GM12878 (cell line): ENCODE measurements around the gene FN1. TPM values are rescaled to one million over a fixed set of nuclear protein-coding genes. Genes with fewer than 3 reads are reported as not detected.

Experiments used
- ATAC-seq: fragments of 200-7000 bp; cut with Tn5 transposase; 3 replicates; pipeline ENCODE4 v1.9.1; 2020; ENCODE audit warnings: mild to moderate bottlenecking, moderate library complexity
- Bru-seq: library from RNA; stranded (reverse); fragments of 400-500 nt; gene quantifications from one replicate; lab custom pipeline; 2021; lab: Mats Ljungman, UMichigan
- BruChase-seq, 2 experiments: library from RNA; stranded (reverse); fragments of 400-500 nt; gene quantifications; one replicate each; lab custom pipeline; 2021; lab: Mats Ljungman, UMichigan
- BruUV-seq: library from RNA; stranded (reverse); fragments of 400-500 nt; replicated peaks from 2 replicates; lab custom pipeline; 2021; lab: Mats Ljungman, UMichigan
- CTCF ChIA-PET: fragments of 300-600 bp; sonication (Branson Sonifier 250); formaldehyde crosslinking; extraction: SDS; loops from one replicate; lab custom pipeline; 2021; ENCODE audit warnings: inconsistent platforms; lab: Yijun Ruan, JAX
- POLR2A ChIA-PET: fragments of 350-600 bp; formaldehyde crosslinking; extraction: SDS; loops from one replicate; lab custom pipeline; 2021; ENCODE audit warnings: inconsistent platforms; lab: Charles Lee
- RAD21 ChIA-PET: fragments of 300-600 bp; sonication (Branson Sonifier 250); formaldehyde crosslinking; loops from one replicate; lab custom pipeline; 2023; ENCODE audit warnings: antibody characterized with exemption; ENCODE audit not compliant: unreplicated experiment; lab: Charles Lee
- SMC1A ChIA-PET: fragments of 300-600 bp; sonication (Branson Sonifier 250); formaldehyde crosslinking; loops from one replicate; lab custom pipeline; 2023; ENCODE audit not compliant: unreplicated experiment, uncharacterized antibody; lab: Charles Lee
- DNase-seq: peaks from one replicate; pipeline ENCODE4 v3.0.0-alpha.2; 2011; ENCODE audit warnings: low read depth, low spot score
- FAIRE-seq: peaks from 3 replicates; lab custom pipeline; 2011; peaks lifted over from hg19 to GRCh38; lab: Jason Lieb, UNC
- H2AFZ ChIP-seq: 2 replicates; pipeline ENCODE4 v1.6.0; 2011; ENCODE audit warnings: low read depth, low read length, control low read depth; ENCODE audit not compliant: control insufficient read depth
- H3K27ac ChIP-seq: 2 replicates; pipeline ENCODE4 v1.5.1; 2011; ENCODE audit warnings: control low read depth; ENCODE audit not compliant: control insufficient read depth, insufficient read depth
- H3K27me3 ChIP-seq, 2 experiments: replicated peaks in 1 of 2; 2 replicates each; pipeline versions ENCODE4 v1.6.0 to v1.6.1; 2011; ENCODE audit warnings: low read length in 1 of 2; ENCODE audit not compliant: control insufficient read depth in 2 of 2, insufficient read depth in 2 of 2
- H3K36me3 ChIP-seq, 2 experiments: 2 replicates each; pipeline ENCODE4 v1.5.1; 2011; ENCODE audit warnings: low read length in 1 of 2; ENCODE audit not compliant: control insufficient read depth in 2 of 2, insufficient read depth in 2 of 2
- H3K4me1 ChIP-seq: 2 replicates; pipeline ENCODE4 v1.6.1; 2011; ENCODE audit warnings: mild to moderate bottlenecking, low read length, moderate library complexity, mixed read lengths; ENCODE audit not compliant: control insufficient read depth, insufficient read depth
- H3K4me2 ChIP-seq: 2 replicates; pipeline ENCODE4 v1.6.0; 2011; ENCODE audit warnings: control low read depth; ENCODE audit not compliant: control insufficient read depth, insufficient read depth
- H3K4me3 ChIP-seq: fragments of 200-600 bp; sonication (generic); 2 replicates; pipeline ENCODE4 v1.5.1; 2016
- H3K79me2 ChIP-seq: 2 replicates; pipeline ENCODE4 v1.6.0; 2011; ENCODE audit warnings: low read length; ENCODE audit not compliant: control insufficient read depth, insufficient read depth
- H3K9ac ChIP-seq: 2 replicates; pipeline ENCODE4 v1.8.0; 2011; ENCODE audit warnings: low read length, control low read depth, mixed read lengths; ENCODE audit not compliant: control insufficient read depth, insufficient read depth
- H3K9me3 ChIP-seq: replicated peaks from 3 replicates; pipeline ENCODE4 v1.5.1; 2011; ENCODE audit warnings: mild to moderate bottlenecking, low read length; ENCODE audit not compliant: control insufficient read depth, insufficient read depth
- H4K20me1 ChIP-seq: 2 replicates; pipeline ENCODE4 v1.6.0; 2011; ENCODE audit not compliant: control insufficient read depth, insufficient read depth
- CBFB ChIP-seq: IDR thresholded peaks from 2 replicates; pipeline ENCODE4 v1.6.1; 2016; ENCODE audit warnings: antibody characterized with exemption, low read depth
- CREB1 ChIP-seq: IDR thresholded peaks from 2 replicates; pipeline ENCODE4 v1.6.1; 2012; ENCODE audit warnings: low read depth, mild to moderate bottlenecking, inconsistent platforms
- IKZF2 ChIP-seq, 2 experiments: fragments of 450-650 bp; IDR thresholded peaks; 2 replicates each; pipeline ENCODE4 v1.6.1; 2017; ENCODE audit warnings: mild to moderate bottlenecking in 2 of 2, moderate library complexity in 2 of 2
- IRF3 ChIP-seq: fragments of 450-650 bp; IDR thresholded peaks from 2 replicates; pipeline ENCODE4 v1.6.1; 2014; ENCODE audit warnings: mild to moderate bottlenecking
- MXI1 ChIP-seq: fragments of 150-350 bp; IDR thresholded peaks from 2 replicates; pipeline ENCODE4 v1.6.1; 2011; ENCODE audit warnings: low read depth, mild to moderate bottlenecking, inconsistent platforms, low read length, improper control_type of control experiment
- NBN ChIP-seq: fragments of 450-650 bp; IDR thresholded peaks from 2 replicates; pipeline ENCODE4 v1.6.1; 2016
- RELA ChIP-seq: fragments of 450-650 bp; IDR thresholded peaks from 2 replicates; pipeline ENCODE4 v1.8.0; 2014; ENCODE audit warnings: borderline replicate concordance; ENCODE audit not compliant: partially characterized antibody
- RELB ChIP-seq: fragments of 450-650 bp; IDR thresholded peaks from 2 replicates; pipeline ENCODE4 v1.6.1; 2017; ENCODE audit warnings: low read depth, mild to moderate bottlenecking, moderate library complexity
- ZNF384 ChIP-seq: IDR thresholded peaks from 2 replicates; pipeline ENCODE4 v1.6.1; 2012; ENCODE audit warnings: low read depth, mild to moderate bottlenecking, low read length, improper control_type of control experiment, borderline replicate concordance
- ZZZ3 ChIP-seq: IDR thresholded peaks from 2 replicates; pipeline ENCODE4 v1.6.1; 2011; ENCODE audit warnings: low read depth; ENCODE audit not compliant: control insufficient read depth, insufficient read length
- WGBS: methylation state at CpG from one replicate; pipeline ENCODE4 v1.1.6; 2016; ENCODE audit warnings: low lambda C conversion rate; ENCODE audit not compliant: insufficient replicate concordance, insufficient coverage; ENCODE audit errors: missing lambda C conversion rate; 5-methylcytosine and 5-hydroxymethylcytosine counted together
- in situ Hi-C: fragments of 300-500 bp; cut with MboI; formaldehyde crosslinking; loops from 9 replicates; pipeline ENCODE4 v1.14.3; 2018; ENCODE audit warnings: mixed read lengths
- intact Hi-C: fragments of 100-400 bp; cut with micrococcal nuclease; formaldehyde crosslinking; loops from one replicate; pipeline ENCODE4 v1.14.2; 2022; ENCODE audit not compliant: unreplicated experiment
- long read RNA-seq, 2 experiments: library from polyadenylated mRNA; unstranded; transcript quantifications; one replicate each; pipeline ENCODE4 v2.0.0, GENCODE V29; 2019 to 2020
- polyA minus RNA-seq, 3 experiments: library from RNA; depleted of rRNA, polyadenylated mRNA; stranded (reverse); fragments of >200 nt; gene quantifications; 2 replicates each; pipeline ENCODE4 v1.2.3, GENCODE V29; 2011
- polyA plus RNA-seq, 11 experiments: library from polyadenylated mRNA; depleted of rRNA in 4 of 11; unstranded in 6 of 11; stranded (reverse) in 5 of 11; fragments of >200 nt; fragmentation: Nextera tagmentation in 4 of 11; fragmentation: Illumina TruSeq in 1 of 11; extraction: Ambion mirVana in 4 of 11; extraction: Trizol in 1 of 11; gene quantifications; 1 replicate in 1 of 11; 2 replicates in 10 of 11; pipeline versions ENCODE4 v1.2.1 to v1.2.3, GENCODE V29; 2011 to 2016; ENCODE audit warnings: inconsistent platforms in 2 of 11, missing spikeins in 2 of 11, low read depth in 1 of 11
- total RNA-seq, 4 experiments: library from RNA; depleted of rRNA in 3 of 4; stranded (reverse); fragments of >200 nt in 3 of 4; fragmentation: Illumina TruSeq in 1 of 4; extraction: Trizol in 1 of 4; gene quantifications; 2 replicates each; pipeline versions ENCODE4 v1.2.1 to v1.2.3, GENCODE V29; 2013 to 2021
- TF ChIP-seq, protein P1 (sequence below): fragments of 450-650 bp; IDR thresholded peaks from 2 replicates; pipeline ENCODE4 v1.6.1; 2016; ENCODE audit warnings: mild to moderate bottlenecking

FN1 gene
- total RNA-seq (2013; cell fraction: nucleolus; rRNA removed), result 7.4 and 8.6 TPM in 2 replicates
- total RNA-seq (2014; rRNA removed), result 1.0 and 2.7 TPM in 2 replicates
- total RNA-seq (2014; rRNA removed; fragmentation: Illumina TruSeq; extraction: Trizol), result 0.78 and 0.89 TPM in 2 replicates
- total RNA-seq (2021), result 5.9 TPM in 2 replicates
- polyA plus RNA-seq (2011; ENCODE audit: low read depth), result 2.0 TPM
- 5.2 and 9.4 TPM in 2 replicates for polyA plus RNA-seq (2011; rRNA removed)
- 8.8 and 10.4 TPM in 2 replicates for polyA plus RNA-seq (2011; cell fraction: cytosol; rRNA removed)
- polyA plus RNA-seq (2011; cell fraction: nucleus; rRNA removed), result 13.2 and 13.3 TPM in 2 replicates
- polyA plus RNA-seq (2012), result 1.5 and 2.8 TPM in 2 replicates
- polyA plus RNA-seq (2014; fragmentation: Illumina TruSeq; extraction: Trizol), result 1.5 and 2.1 TPM in 2 replicates
- polyA plus RNA-seq (2014; fragmentation: Nextera tagmentation; extraction: Ambion mirVana), result 1 to 10 TPM; 1.1 to 1.6 TPM
- polyA plus RNA-seq (2014; rRNA removed), result 0.60 and 1.5 TPM in 2 replicates
- polyA plus RNA-seq (2016; fragmentation: Nextera tagmentation; extraction: Ambion mirVana), result 1 to 10 TPM; 8.1 TPM
- polyA minus RNA-seq (2011; rRNA and poly(A)+ RNA removed), result 17.5 and 18.7 TPM in 2 replicates
- polyA minus RNA-seq (2011; cell fraction: cytosol; rRNA and poly(A)+ RNA removed), result 8.3 and 10.2 TPM in 2 replicates
- 5.7 and 9.3 TPM in 2 replicates for polyA minus RNA-seq (2011; cell fraction: nucleus; rRNA and poly(A)+ RNA removed)
- percentile 40 among the genes with signal in this experiment for Bru-seq, nascent RNA
- percentile 48 among the genes with signal in this experiment for BruChase-seq, experiment 1, labeled RNA remaining after a 6-hour chase
- BruChase-seq, experiment 2, labeled RNA remaining after a 2-hour chase, result percentile 41 among the genes with signal in this experiment
- long read RNA-seq, experiment 1, partial matches to known transcripts, result 1 of 1 reads
- long read RNA-seq, experiment 1, other reads (novel, unspliced or antisense), result 0 of 1 reads
- long read RNA-seq, experiment 2, partial matches to known transcripts, result 11 of 14 reads
- long read RNA-seq, experiment 2, other reads (novel, unspliced or antisense), result 3 of 14 reads

GRCh38 chr2:215435870-215436704 lies at the start of gene FN1:
TSS of gene FN1 (minus strand) at chr2:215436068. CDS start at chr2:215435802, 266 bp downstream.
- FAIRE-seq (no peak), DNase-seq (no peak), ATAC-seq (peak; percentile 85)
- H3K27ac ChIP-seq, result no peak within 1 kb of the TSS
- H2AFZ ChIP-seq, result peak within 1 kb of the TSS; percentile 46
- no peaks in the 10 kb centered on the region for H3K79me2 ChIP-seq
- H3K36me3 ChIP-seq, result no peaks in the 10 kb centered on the region
- H3K27me3 ChIP-seq, result peaks cover 0 to 14% of the 10 kb centered on the region in 2 experiments; a peak in 2 of 4 replicates
- H3K4me3 ChIP-seq, result peak within 1 kb of the TSS; percentile 68
- intact Hi-C loops (loop anchor here (5.0 kb wide), 1 partner anchor 481 kb away; no protein-coding TSS in a partner anchor), in situ Hi-C loops (no loop called here)
- peak within 1 kb of the TSS; percentile 89 for H3K4me2 ChIP-seq
- H3K4me1 ChIP-seq, result no peaks in the 10 kb centered on the region
- no peak within 1 kb of the TSS; the same call in 1 of the 2 replicates for H3K9ac ChIP-seq
- H3K9me3 ChIP-seq, result no peaks in the 10 kb centered on the region
- ChIA-PET POLR2A (interaction anchor here (0.7 to 1.0 kb wide), 2 partner anchors 17 to 479 kb away, joined by 3 read pairs; no protein-coding TSS in a partner anchor), CTCF (interaction anchor here (1.2 kb wide), 2 partner anchors 142 to 495 kb away, joined by 3 to 4 read pairs; no protein-coding TSS in a partner anchor), RAD21 (interaction anchor here (1.0 to 1.8 kb wide), 5 partner anchors 34 to 483 kb away, joined by 3 to 7 read pairs (median 4); no protein-coding TSS in a partner anchor), SMC1A (interaction anchor here (0.6 to 2.4 kb wide), 5 partner anchors 11 to 631 kb away, joined by 3 to 14 read pairs (median 4); no protein-coding TSS in a partner anchor)
- 11% methylated on average over 20 of the region's 54 CpGs for WGBS
- no peaks in the 10 kb centered on the region for H4K20me1 ChIP-seq
- BruUV-seq, result TSS peak; percentile 96
- TF ChIP-seq MXI1 (0 out of 2 replicates have a peak, but pooled peaks have one; percentile 11), NBN (no peak; the same call in 1 of the 2 replicates), CBFB (no peak), ZNF384 (peak; percentile 19; the same call in 1 of the 2 replicates), RELB (no peak), RELA (no peak), IKZF2 (IDR thresholded peaks at IDR 0.05) (peak in 1 of 2 experiments; percentile 7; a peak in 1 of 4 replicates), CREB1 (peak; percentile 46; the same call in 1 of the 2 replicates), ZZZ3 (no peak), IRF3 (no peak)
- TF ChIP-seq, protein P1, sequence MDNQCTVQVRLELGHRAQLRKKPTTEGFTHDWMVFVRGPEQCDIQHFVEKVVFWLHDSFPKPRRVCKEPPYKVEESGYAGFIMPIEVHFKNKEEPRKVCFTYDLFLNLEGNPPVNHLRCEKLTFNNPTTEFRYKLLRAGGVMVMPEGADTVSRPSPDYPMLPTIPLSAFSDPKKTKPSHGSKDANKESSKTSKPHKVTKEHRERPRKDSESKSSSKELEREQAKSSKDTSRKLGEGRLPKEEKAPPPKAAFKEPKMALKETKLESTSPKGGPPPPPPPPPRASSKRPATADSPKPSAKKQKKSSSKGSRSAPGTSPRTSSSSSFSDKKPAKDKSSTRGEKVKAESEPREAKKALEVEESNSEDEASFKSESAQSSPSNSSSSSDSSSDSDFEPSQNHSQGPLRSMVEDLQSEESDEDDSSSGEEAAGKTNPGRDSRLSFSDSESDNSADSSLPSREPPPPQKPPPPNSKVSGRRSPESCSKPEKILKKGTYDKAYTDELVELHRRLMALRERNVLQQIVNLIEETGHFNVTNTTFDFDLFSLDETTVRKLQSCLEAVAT, result 0 out of 2 replicates have a peak, but pooled peaks have one; percentile 27
